Medulla oblongata (tissue), 1 donor: ENCODE results near the gene POFUT2.

Source experiments
- DNase-seq: peaks from one replicate; pipeline ENCODE4 v3.0.0-alpha.2; 2015; ENCODE audit errors: extremely low spot score

The POFUT2 gene

DNA sequence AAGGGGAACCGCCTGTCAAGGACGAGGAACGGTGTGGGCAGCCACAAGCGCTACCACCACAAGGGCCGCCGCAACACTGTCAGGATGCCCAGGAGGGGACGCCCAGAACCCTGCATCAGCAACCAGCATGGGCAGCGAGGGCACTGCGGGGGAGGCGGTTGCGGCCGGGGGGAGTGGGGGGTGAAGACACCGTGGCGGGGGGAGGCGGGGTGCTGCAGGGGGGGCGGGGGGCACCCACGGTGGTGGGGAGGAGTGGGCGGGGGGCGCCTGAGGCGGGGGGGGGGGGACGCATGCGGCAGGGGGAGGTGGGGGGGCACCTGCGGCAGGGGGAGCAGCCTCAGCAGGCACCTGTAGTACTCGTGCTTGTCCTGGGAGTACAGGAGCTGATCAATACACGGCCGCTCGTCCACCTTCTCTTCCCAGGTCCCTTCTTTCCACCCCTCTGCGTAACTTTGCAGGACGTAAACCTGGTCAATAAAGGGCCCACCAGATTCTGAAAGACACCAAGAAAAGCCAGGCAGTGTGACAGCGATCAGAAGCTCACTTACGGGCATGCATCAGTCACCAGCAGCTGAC, 4.6 kb downstream of the POFUT2 start:
- no peak for DNase-seq

- no peak for DNase-seq
Observed at GRCh38 chr21:45282283-45283034, 5.2 kb downstream of the POFUT2 start.

GRCh38 chr21:45281411-45282282, 6.0 kb downstream of the POFUT2 start:
- DNase-seq = no peak

DNA sequence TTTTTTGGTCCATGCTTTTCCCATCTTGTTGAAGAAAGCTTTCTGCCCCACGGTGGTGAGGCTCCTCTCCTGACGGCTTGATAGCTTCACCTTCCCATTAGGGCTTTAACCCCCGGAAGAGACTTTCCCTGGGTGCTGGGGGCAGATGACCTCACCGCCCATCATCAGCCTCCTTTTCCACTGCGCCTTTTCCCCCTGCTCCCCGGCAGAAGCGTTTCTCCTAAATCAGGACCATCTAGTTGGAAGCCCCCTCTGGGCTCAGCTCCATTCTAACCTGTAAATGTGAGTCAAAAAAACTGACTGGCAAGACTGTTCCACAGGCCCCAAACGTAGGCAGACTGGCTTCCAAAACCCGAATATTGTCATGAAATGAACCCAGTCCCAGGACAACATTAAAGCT, 6.7 kb downstream of the POFUT2 start:
- DNase-seq = no peak

GRCh38 chr21:45280178-45280821, 7.4 kb downstream of the POFUT2 start:
- DNase-seq = no peak

DNA sequence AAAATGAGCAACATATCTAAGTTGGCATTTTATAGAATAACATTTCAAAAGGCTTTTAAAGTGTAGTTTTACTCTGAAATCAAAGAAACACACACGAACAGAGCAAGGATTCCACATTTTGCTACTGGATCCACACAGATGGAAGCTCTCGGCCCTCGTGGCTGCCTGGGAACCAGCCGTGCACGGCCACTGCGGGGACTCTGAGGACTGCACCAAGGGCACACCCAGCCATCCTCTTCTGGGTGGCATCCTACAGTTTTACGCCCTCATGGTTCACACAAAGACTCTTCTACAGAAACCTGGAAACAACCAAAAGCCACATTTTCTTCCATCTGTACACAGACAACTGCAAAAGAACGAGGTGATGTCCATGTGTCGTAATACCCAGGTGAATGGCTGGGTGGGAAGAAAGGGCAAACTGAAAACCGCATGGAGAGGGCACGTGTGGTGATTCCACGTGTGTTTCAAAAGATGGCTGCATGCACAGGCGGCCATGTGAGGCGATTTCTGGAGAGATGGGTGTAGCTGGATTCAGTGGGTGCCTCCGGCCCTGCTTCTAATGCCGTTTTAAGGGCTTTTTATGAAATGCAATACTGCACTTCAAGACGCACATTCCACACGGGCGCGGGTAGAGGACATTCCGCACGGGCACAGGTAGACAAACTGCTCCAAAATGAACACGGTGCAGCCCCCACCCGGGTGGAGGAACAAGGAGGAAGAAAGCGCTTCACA, 8.1 kb downstream of the POFUT2 start:
- no peak for DNase-seq

GRCh38 chr21:45278156-45278911, 9.4 kb downstream of the POFUT2 start:
- DNase-seq = no peak

DNA sequence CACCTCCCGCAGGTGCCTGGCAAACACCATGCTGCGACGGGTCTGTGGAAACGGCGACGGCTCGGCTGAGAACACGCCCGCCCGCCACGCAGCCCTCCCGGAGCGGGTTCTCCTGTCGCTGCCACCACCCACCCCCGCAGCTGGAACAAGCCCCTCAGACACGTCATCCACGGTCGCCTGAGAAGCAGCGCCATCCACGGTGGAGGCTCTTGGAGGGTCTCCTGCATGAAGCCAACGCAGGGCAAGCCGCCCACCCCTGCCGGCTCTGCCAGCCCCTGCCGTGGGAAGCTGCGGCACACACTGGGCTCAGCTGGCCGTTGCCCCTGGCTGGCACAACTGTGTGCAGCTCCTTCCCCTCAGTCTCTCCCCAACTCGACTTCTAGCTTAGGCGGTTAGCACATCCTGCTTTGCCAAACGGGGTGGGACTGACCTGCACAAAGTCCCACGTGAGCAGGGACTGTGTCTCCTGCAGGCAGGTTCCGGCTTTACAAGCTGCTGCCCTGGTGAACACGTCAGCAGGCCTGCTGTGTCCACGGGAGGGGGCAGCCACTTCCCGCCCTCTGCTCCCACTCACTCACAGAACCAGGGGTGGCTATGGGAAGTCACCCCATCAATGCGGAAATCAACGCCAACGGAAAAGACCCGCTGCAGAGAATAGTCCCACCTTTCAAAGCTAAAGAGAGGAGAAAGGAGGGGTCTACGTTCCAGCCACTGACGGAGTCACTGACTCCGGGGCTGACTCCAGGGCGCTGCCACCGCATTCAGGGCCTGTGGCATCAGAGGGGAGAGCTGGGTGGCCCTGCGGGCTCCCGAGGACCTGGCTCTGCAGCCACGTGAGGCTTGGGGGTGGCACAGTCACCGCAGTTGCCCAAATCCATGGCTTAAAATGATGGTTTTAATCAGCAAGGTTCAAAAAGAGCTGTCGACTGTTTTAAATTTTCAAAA, 10.3 kb downstream of the POFUT2 start:
- no peak for DNase-seq

GRCh38 chr21:45276596-45276995, 11.1 kb downstream of the POFUT2 start:
- no peak for DNase-seq

GRCh38 chr21:45270306-45270821, 17.3 kb downstream of the POFUT2 start:
- DNase-seq = no peak

DNA sequence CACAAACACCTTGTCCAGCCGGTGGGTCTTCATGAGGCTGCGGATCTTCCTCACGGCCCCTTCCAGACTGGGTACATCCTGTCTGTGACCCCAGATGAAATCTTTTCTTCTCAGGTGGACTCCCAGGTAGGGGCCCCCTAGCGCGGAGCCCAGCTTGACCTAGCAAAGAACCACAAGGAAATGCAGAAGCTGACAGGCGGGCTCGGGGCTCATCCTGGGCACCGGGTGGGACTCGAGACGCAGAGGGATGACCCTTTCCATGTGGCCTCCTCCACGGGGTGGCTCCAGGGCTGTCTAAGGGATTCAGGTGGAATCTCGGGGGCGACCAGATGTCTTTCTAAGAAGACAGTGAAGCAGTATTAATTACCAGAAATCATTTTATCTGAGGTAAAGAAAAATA, 17.8 kb downstream of the POFUT2 start:
- DNase-seq = no peak

- DNase-seq = no peak
Observed at GRCh38 chr21:45267390-45267760, 20.3 kb downstream of the POFUT2 start.

DNA sequence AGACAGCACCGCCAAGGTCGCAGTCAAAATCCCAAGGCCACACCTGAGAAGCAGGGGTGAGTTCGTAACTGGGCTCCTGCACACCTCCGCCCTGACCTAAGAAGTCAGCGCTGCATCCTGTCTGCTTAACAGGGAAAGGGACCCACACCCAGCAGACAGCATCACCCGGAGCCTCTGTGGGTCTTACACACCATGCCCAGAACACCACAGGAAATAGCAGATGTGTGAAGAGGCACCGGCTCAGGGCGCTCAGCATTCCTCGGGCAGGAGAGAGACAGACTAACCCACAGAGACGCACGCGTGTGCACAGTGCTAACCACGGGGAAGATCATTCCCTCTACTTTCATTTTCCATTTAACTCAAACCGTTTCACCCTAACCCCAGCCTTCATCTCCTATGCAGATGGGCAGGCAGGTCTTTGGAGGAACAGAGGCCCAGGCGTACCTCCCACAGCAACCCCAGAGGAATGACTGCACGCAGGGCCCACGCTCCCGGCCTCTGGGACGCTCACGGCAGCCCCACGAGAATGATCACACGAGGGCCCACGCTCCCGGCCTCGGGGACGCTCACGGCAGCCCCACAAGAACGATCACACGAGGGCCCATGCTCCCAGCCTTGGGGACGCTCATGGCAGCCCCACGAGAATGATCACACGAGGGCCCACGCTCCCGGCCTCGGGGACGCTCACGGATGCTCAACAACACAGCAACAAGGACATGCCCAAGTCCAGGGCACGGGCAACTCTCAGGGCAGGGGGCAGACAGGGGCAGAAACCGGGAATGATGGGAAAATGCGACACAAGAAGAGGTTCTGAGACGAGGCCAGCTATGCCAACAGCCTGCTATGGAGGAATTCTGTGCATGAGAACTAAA, 20.9 kb downstream of the POFUT2 start:
- DNase-seq = no peak

GRCh38 chr21:45265721-45266517, 21.8 kb downstream of the POFUT2 start:
- DNase-seq = no peak

GRCh38 chr21:45264912-45265515, 22.7 kb downstream of the POFUT2 start:
- no peak for DNase-seq

DNA sequence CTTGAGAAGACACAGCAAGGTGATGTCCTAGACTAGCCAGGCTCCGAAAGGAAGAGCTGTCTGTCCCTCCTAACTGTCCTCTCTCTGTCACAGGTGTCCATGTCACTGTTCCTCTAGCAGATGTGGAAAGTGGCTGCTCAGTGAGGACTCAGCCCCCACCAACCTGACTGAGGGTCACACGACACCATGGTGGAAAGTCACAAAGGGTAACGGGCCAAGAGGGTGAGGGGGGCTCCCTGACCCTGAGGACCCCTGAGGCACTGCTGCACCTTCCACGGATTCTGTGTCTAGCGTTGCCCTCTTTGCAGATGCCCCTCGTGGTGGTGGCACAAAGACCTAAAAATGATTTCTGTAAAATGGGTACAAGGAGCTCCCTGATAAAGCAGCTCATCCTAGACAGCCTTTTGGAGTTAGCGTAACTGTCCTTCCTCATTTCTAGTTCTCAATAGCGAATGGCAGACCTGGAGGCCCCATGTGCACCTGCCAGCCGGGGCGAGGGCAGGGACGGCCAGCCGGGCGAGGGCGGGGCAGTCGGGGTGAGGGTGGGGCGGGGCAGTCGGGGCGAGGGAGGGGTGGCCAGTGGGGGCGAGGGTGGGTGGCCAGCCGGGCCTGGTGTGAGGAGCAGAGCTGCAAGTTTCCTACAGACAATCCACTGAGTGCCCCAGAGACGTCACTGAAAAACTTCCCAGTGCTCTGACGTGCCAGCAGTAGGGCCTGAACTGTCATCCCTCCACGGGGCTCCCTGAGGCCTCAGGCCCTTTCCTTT, 23.4 kb downstream of the POFUT2 start:
- no peak for DNase-seq
